ENCODE results near the gene CDK10.
A peak's percentile ranks its signal among the peaks of the same experiment; 100 is the strongest.
"Not testable (repeated sequence)": the region's sequence is repeated elsewhere in the genome, so short reads cannot be mapped to it uniquely, and the experiment has no call there.

Gene CDK10

GRCh38 chr16:89687092-89687940 is 827 bp downstream of the CDK10 start:
- Mint-ChIP-seq H3K27ac (peak overlapping the region; percentile 89), H3K4me3 (peak overlapping the region; percentile 91), H3K27me3 (no peaks in the 10 kb centered on the region), H3K9me3 (ENCODE audit: low read depth) (no peaks in the 10 kb centered on the region), H3K36me3 (no peaks in the 10 kb centered on the region), H3K4me1 (ENCODE audit: low read depth) (peaks cover 11% of the 10 kb centered on the region)

DNA sequence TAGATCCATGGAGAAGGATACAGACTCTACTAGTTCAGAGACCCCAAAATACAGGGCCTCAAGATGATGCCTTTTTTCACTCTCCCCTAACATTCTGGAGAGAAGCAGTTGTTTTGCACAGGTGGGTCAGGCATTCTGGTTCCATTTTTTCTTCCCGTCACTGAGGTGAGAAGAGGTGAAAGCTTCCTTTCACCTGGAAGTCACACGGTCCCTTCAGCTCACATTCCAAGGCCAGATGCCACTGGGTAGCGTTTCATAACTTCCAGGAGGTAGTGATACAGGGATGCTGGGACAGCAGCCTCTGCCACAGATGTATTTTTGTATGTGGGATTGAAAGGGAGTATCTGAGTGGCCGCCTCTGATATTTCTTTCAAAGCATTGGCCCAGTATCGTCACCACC is 1.9 kb downstream of the CDK10 start:
- Mint-ChIP-seq H3K4me1 (ENCODE audit: low read depth) (peaks cover 11% of the 10 kb centered on the region), H3K36me3 (no peaks in the 10 kb centered on the region), H3K27me3 (no peaks in the 10 kb centered on the region), H3K27ac (peak overlapping the region; percentile 54), H3K4me3 (peak overlapping the region; percentile 91), H3K9me3 (ENCODE audit: low read depth) (no peaks in the 10 kb centered on the region)

GRCh38 chr16:89689142-89689541 is 2.7 kb downstream of the CDK10 start:
- H3K36me3 Mint-ChIP-seq, result no peaks in the 10 kb centered on the region
- no peaks in the 10 kb centered on the region for H3K9me3 Mint-ChIP-seq (ENCODE audit: low read depth)
- H3K4me3 Mint-ChIP-seq, result no peak overlapping the region
- no peak overlapping the region for H3K27ac Mint-ChIP-seq
- peaks cover 11% of the 10 kb centered on the region for H3K4me1 Mint-ChIP-seq (ENCODE audit: low read depth)
- H3K27me3 Mint-ChIP-seq, result no peaks in the 10 kb centered on the region

- H3K27me3 Mint-ChIP-seq; H3K4me3 Mint-ChIP-seq; H3K9me3 Mint-ChIP-seq (ENCODE audit: low read depth): not testable (repeated sequence)
Measured at GRCh38 chr16:89689621-89690020, 3.1 kb downstream of the CDK10 start.

DNA sequence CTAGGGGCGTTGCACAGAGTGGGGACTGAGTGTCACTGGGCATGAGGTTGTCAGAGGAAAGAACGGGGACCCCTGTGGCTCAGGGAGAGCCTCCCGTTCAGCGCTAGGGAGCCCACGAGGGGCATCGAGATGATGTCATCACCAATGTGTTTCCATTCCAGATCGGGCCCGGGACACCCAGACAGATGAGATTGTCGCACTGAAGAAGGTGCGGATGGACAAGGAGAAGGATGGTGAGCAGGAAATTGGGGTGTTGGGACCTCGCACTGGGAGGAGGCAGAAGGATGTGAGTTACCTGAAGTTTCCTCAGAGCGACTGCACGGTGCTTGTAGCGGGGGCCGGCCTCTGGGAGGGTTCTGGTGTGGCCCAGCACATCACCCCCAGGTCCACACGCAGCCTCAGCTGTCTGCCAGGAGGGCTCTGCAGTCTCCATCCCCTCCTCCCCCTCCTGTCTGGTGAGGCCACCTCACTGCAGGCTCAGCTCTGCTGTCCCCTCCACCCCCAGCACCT is 4.0 kb downstream of the CDK10 start:
- Mint-ChIP-seq H3K9me3 (ENCODE audit: low read depth) (no peaks in the 10 kb centered on the region), H3K4me3 (no peak overlapping the region), H3K27ac (no peak overlapping the region), H3K27me3 (no peaks in the 10 kb centered on the region), H3K4me1 (ENCODE audit: low read depth) (peaks cover 11% of the 10 kb centered on the region), H3K36me3 (no peaks in the 10 kb centered on the region)

More at GRCh38 chr16:89689621-89690020, 3.1 kb downstream of the CDK10 start:
- H3K4me1 Mint-ChIP-seq (ENCODE audit: low read depth), result peaks cover 11% of the 10 kb centered on the region
- H3K36me3 Mint-ChIP-seq, H3K27ac Mint-ChIP-seq: not testable (repeated sequence)

- peaks cover 6% of the 10 kb centered on the region for H3K4me1 Mint-ChIP-seq (ENCODE audit: low read depth)
- no peak overlapping the region for H3K27ac Mint-ChIP-seq
- no peak overlapping the region for H3K4me3 Mint-ChIP-seq
- no peaks in the 10 kb centered on the region for H3K9me3 Mint-ChIP-seq (ENCODE audit: low read depth)
- no peaks in the 10 kb centered on the region for H3K27me3 Mint-ChIP-seq
- H3K36me3 Mint-ChIP-seq, result no peaks in the 10 kb centered on the region
Measured at GRCh38 chr16:89691231-89691985, 4.9 kb downstream of the CDK10 start.

- no peak overlapping the region for H3K27ac Mint-ChIP-seq
- no peaks in the 10 kb centered on the region for H3K36me3 Mint-ChIP-seq
- no peaks in the 10 kb centered on the region for H3K27me3 Mint-ChIP-seq
- no peaks in the 10 kb centered on the region for H3K9me3 Mint-ChIP-seq (ENCODE audit: low read depth)
- H3K4me3 Mint-ChIP-seq, result no peak overlapping the region
- peaks cover 6% of the 10 kb centered on the region for H3K4me1 Mint-ChIP-seq (ENCODE audit: low read depth)
Measured at GRCh38 chr16:89691986-89692569, 5.6 kb downstream of the CDK10 start.

DNA sequence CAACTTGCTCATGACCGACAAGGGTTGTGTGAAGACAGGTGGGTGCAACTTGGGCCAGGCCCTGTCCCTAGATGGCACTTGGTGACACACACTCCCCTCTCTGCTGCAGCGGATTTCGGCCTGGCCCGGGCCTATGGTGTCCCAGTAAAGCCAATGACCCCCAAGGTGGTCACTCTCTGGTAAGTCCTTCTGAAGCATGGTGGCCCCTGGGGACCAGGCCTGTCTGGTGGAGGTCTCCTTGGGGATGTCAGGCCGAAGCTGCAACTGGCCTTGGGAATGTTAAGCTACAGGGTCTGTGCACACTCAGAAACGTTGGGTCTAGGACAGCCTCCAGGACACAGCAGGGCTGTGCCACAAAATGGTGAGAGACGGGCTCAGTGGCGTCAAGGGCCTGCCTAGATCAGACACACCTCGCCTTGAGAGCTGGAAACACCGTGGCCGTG is 6.8 kb downstream of the CDK10 start:
- Mint-ChIP-seq H3K27ac (no peak overlapping the region), H3K36me3 (no peaks in the 10 kb centered on the region)

DNA sequence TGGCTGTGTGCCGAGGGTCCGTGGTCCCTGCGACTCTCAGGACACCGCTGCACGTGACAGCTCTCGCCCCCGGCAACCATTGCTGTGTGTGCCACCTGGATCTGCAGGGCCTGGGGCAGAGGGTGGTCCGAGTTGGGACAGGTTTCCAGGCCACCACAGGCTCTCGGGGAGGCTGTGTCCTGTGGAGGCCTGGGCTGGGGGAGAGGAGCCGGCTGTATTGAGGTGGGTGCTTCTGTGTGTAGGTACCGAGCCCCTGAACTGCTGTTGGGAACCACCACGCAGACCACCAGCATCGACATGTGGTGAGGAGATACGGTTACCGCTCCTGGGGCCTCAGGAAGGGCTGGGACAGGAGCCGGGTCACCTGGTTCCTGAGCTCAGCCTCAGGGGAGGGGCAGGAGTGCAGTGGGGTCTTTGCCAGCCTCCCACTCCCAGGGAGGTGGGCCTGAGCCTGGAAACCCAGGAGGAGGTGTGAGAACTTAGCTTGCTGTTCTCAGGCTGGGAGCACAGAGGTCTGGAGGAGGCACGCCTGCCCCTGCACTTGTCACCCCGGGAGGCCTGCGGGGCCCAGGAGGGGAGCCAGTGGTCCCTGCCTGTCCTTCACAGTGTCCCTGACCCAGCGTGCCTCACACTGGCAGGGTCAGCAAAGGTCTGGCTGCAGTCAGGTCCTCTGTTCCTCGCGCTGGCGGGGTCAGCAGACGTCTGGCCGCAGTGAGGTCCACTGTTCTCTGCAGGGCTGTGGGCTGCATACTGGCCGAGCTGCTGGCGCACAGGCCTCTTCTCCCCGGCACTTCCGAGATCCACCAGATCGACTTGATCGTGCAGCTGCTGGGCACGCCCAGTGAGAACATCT is 7.7 kb downstream of the CDK10 start:
- H3K36me3 Mint-ChIP-seq, result peaks cover 2% of the 10 kb centered on the region
- no peak overlapping the region for H3K4me3 Mint-ChIP-seq
- no peaks in the 10 kb centered on the region for H3K27me3 Mint-ChIP-seq
- H3K4me1 Mint-ChIP-seq (ENCODE audit: low read depth), result peaks cover 2% of the 10 kb centered on the region
- no peak overlapping the region for H3K27ac Mint-ChIP-seq
- H3K9me3 Mint-ChIP-seq (ENCODE audit: low read depth), result no peaks in the 10 kb centered on the region

More for the DNA sequence above, 6.8 kb downstream of the CDK10 start:
- Mint-ChIP-seq H3K4me3 (no peak overlapping the region), H3K27me3 (no peaks in the 10 kb centered on the region), H3K4me1 (ENCODE audit: low read depth) (no peaks in the 10 kb centered on the region), H3K9me3 (ENCODE audit: low read depth) (no peaks in the 10 kb centered on the region)

- not testable (repeated sequence) for H3K9me3 Mint-ChIP-seq (ENCODE audit: low read depth); H3K27me3 Mint-ChIP-seq; H3K4me3 Mint-ChIP-seq; H3K27ac Mint-ChIP-seq; H3K36me3 Mint-ChIP-seq; H3K4me1 Mint-ChIP-seq (ENCODE audit: low read depth)
Measured at GRCh38 chr16:89694784-89695085, 8.2 kb downstream of the CDK10 start.

GRCh38 chr16:89695086-89695874 is 8.8 kb downstream of the CDK10 start:
- H3K4me3 Mint-ChIP-seq, result no peak overlapping the region
- no peaks in the 10 kb centered on the region for H3K27me3 Mint-ChIP-seq
- no peak overlapping the region for H3K27ac Mint-ChIP-seq
- no peaks in the 10 kb centered on the region for H3K9me3 Mint-ChIP-seq (ENCODE audit: low read depth)
- H3K4me1 Mint-ChIP-seq (ENCODE audit: low read depth), result peaks cover 5% of the 10 kb centered on the region
- peaks cover 2% of the 10 kb centered on the region for H3K36me3 Mint-ChIP-seq

DNA sequence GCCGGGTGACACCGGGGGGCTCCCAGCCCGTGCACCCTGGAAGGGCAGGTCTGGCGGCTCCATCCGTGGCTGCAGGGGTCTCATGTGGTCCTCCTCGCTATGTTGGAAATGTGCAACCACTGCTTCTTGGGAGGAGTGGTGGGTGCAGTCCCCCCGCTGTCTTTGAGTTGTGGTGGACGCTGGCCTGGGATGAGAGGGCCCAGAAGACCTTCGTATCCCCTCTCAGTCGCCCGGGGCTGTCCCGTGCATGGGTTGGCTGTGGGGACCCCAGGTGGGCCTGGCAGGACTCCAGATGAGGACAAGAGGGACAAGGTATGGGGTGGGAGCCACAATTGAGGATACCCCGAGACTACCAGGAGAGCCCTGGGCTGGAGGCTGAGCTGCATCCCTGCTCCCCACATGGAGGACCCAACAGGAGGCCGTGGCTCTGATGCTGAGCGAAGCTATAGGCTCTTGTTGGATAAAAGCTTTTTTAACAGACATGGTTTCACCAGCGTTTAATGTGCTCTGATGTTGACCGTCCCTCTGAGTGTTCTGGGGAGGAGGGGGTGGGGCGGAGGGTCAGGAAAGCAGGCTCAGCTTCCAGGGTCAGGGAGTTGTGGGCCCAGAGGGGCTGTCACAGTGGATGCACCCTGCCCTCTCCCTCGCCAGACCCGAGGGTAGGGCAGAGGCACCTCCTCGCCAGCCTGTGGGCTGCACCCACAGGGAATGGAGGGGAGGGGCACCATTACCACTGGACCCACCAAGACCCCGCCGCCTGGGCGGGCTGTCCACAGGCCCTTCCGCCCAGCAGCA is 9.6 kb downstream of the CDK10 start:
- Mint-ChIP-seq H3K27me3 (no peaks in the 10 kb centered on the region), H3K4me3 (no peak overlapping the region), H3K27ac (no peak overlapping the region)

DNA sequence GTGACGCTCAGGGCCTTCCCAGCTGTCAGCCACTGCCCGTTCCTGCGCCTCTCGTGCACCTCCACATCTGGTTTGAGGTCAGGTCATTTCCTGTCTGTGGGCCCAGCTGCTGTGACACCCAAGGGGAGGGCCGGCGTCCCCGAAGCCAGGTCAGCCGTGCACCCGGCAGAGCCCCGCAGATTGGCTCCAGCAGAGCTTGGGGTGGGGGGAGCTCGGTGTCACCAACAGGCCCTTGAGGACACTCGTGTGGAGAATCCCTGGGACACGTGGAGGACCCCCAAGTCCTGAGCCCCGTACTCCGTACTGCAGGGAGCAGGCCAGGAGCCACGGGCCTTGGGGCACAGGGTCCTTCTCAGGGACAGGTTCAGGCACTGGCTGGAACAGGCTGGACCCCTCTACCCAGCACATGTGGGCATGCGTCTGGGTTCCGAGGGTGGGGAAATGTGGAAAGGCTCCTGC is 10.2 kb downstream of the CDK10 start:
- Mint-ChIP-seq H3K9me3 (ENCODE audit: low read depth) (no peaks in the 10 kb centered on the region), H3K27me3 (no peaks in the 10 kb centered on the region), H3K4me3 (no peak overlapping the region), H3K27ac (no peak overlapping the region), H3K36me3 (peaks cover 2% of the 10 kb centered on the region), H3K4me1 (ENCODE audit: low read depth) (peaks cover 5% of the 10 kb centered on the region)

More for the DNA sequence above, 9.6 kb downstream of the CDK10 start:
- H3K9me3 Mint-ChIP-seq (ENCODE audit: low read depth), result no peaks in the 10 kb centered on the region
- H3K36me3 Mint-ChIP-seq, result peaks cover 2% of the 10 kb centered on the region
- H3K4me1 Mint-ChIP-seq (ENCODE audit: low read depth), result peaks cover 5% of the 10 kb centered on the region

All from activated naive CD8-positive, alpha-beta T cell (primary cell).